Upper lobe of right lung (tissue), 1 donor: ENCODE results near the gene SMTNL1. TPM values are rescaled to one million over a fixed set of nuclear protein-coding genes. Genes with fewer than 3 reads are reported as not detected.
"Not testable (repeated sequence)": the region's sequence is repeated elsewhere in the genome, so short reads cannot be mapped to it uniquely, and the experiment has no call there.

Experiments
- ATAC-seq: fragments of 200-7000 bp; cut with Tn5 transposase; one replicate; pipeline ENCODE4 v1.9.1; 2020; ENCODE audit warnings: mild to moderate bottlenecking, moderate library complexity
- DNase-seq: peaks from one replicate; pipeline ENCODE4 v3.0.0-alpha.2; 2020
- H3K27ac ChIP-seq: fragments of 200-600 bp; one replicate; pipeline ENCODE4 v1.8.0; 2022
- H3K27me3 ChIP-seq: fragments of 200-600 bp; one replicate; pipeline ENCODE4 v1.8.0; 2022; ENCODE audit warnings: mild to moderate bottlenecking
- H3K36me3 ChIP-seq: fragments of 200-600 bp; one replicate; pipeline ENCODE4 v1.8.0; 2022
- H3K4me1 ChIP-seq: fragments of 200-600 bp; one replicate; pipeline ENCODE4 v1.8.0; 2022
- H3K4me3 ChIP-seq: fragments of 200-600 bp; one replicate; pipeline ENCODE4 v1.8.0; 2022; ENCODE audit warnings: mild to moderate bottlenecking
- H3K9me3 ChIP-seq: fragments of 200-600 bp; one replicate; pipeline ENCODE4 v1.8.0; 2022
- intact Hi-C: fragments of 100-400 bp; cut with DNase I; formaldehyde crosslinking; loops from one replicate; pipeline ENCODE4 v1.11.0; 2022
- total RNA-seq: library from RNA; stranded (reverse); fragmentation: NEBNext Ultra II Directional; extraction: Animal tissue kit (Norgen Biotek cat#: 25700); gene quantifications from one replicate; pipeline ENCODE4 v1.2.1, GENCODE V29; 2021
- TF ChIP-seq, protein P1 (sequence below): fragments of 200-600 bp; IDR thresholded peaks from one replicate; pipeline ENCODE4 v1.8.0; 2022; ENCODE audit warnings: antibody characterized with exemption
- donor health status: DM: no; HTN: yes; CAD: no; lungs with severe emphysema.

The SMTNL1 gene
- total RNA-seq, 1 donor from 2014 or later = not detected

DNA sequence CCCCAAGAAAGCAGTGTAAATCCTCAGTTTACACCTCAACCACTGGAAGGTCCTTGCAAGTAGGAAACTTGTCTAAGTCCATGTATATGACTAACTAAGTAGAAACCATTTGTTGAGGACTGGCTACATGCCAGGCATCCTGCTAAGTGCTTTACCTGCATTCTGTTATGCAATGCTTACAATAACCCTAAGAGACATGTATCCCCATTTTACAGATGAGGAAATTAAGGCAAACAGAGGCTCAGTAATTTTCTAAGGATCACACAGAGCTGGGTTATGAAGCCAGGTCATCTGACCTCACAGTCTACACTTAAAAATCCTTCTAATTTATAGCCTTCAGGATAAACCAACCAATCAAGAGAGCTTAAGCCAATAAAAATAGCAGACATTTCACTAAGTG is 8.4 kb upstream of the SMTNL1 start:
- peaks cover 15% of the 10 kb centered on the region for H3K4me1 ChIP-seq
- DNase-seq (no peak), ATAC-seq (no peak)
- H3K27me3 ChIP-seq = no peaks in the 10 kb centered on the region
- no peak overlapping the region for H3K4me3 ChIP-seq
- intact Hi-C loops = loop anchor here (5.0 kb wide), 1 partner anchor 37 kb away; no protein-coding TSS in a partner anchor
- H3K27ac ChIP-seq = no peak overlapping the region
- TF ChIP-seq, protein P1, sequence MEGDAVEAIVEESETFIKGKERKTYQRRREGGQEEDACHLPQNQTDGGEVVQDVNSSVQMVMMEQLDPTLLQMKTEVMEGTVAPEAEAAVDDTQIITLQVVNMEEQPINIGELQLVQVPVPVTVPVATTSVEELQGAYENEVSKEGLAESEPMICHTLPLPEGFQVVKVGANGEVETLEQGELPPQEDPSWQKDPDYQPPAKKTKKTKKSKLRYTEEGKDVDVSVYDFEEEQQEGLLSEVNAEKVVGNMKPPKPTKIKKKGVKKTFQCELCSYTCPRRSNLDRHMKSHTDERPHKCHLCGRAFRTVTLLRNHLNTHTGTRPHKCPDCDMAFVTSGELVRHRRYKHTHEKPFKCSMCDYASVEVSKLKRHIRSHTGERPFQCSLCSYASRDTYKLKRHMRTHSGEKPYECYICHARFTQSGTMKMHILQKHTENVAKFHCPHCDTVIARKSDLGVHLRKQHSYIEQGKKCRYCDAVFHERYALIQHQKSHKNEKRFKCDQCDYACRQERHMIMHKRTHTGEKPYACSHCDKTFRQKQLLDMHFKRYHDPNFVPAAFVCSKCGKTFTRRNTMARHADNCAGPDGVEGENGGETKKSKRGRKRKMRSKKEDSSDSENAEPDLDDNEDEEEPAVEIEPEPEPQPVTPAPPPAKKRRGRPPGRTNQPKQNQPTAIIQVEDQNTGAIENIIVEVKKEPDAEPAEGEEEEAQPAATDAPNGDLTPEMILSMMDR = no peak
- no peaks in the 10 kb centered on the region for H3K9me3 ChIP-seq
- H3K36me3 ChIP-seq = peaks cover 16% of the 10 kb centered on the region

DNA sequence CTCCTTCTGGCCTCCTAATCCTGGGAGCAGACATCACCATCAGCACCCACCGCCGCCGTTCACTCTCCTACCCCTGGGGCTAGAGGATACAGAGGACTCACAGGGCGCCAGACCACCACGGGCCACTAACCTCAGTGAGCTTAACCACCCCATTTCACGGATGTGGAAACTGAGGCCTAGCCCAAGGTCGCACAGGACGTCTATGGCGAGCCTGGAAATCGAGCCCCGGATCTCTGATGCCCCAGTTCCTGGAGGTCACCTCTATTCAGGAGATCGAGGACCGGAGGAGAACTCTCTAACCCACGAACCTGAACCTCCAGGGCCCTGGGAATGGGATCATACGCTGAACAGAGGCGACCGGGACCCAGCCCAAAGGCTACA is 7.2 kb upstream of the SMTNL1 start:
- Histone ChIP-seq H3K4me1 (peaks cover 15% of the 10 kb centered on the region), H3K36me3 (peaks cover 16% of the 10 kb centered on the region), H3K27ac (peak overlapping the region; percentile 79), H3K27me3 (no peaks in the 10 kb centered on the region), H3K9me3 (no peaks in the 10 kb centered on the region), H3K4me3 (peak overlapping the region; percentile 94)
- TF ChIP-seq, protein P1 = no peak
- no peak for DNase-seq
- intact Hi-C loops = no loop called here
- ATAC-seq = no peak

DNA sequence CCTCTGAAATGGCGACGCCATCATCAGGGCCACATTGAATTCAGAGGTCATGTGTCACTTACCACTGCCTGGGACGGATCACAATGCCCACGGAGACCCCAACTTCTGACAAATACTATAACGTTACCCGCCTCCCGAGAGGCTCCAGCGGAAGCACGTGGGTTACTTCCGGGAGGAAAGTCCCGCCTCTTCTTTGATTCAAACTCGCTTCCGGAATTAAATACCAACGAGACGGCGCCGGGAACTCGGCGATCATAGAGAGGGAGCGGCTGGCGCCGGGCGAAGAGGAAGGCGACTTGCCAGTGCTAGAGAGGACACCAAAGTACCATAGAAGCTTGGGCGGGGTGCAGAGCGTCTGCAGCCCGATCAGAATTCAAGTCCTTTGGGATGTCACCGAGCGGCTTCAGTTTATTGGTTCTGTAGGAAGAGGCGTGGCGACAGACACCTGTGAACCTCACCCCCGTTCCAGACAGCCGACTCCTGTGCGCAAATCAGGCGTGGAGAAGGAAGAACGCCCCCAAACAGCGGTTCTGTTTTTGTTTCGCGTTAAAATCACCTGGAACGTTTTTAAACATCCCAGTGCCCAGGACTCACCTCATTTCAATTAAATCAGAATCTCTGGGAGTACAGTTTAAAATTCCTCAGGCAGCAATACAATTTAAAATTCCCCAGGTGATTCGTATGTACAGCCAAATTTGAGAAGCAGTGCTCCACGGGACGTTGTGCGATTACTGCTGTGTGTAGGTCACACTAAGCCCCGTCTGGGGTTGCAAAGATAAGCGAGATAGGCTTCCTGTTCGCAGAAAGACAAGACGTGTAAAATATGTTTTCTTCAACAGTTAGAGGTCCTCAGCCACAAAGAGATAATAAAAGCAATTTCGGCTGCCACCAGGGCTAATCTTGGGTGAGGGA is 6.5 kb upstream of the SMTNL1 start, which contains the start of gene TIMM10:
Gene TIMM10 (minus strand): TSS at position 159 of the 912 bp plus-strand sequence. CDS start 565 bp downstream, outside the sequence.
- peak within 1 kb of the TSS; percentile 94 for H3K4me3 ChIP-seq
- no peaks in the 10 kb centered on the region for H3K27me3 ChIP-seq
- intact Hi-C loops = no loop called here
- H3K9me3 ChIP-seq = no peaks in the 10 kb centered on the region
- H3K27ac ChIP-seq = peak within 1 kb of the TSS; percentile 79
- H3K36me3 ChIP-seq = peaks cover 16% of the 10 kb centered on the region
- DNase-seq (peak; percentile 97), ATAC-seq (peak; percentile 98)
- peaks cover 15% of the 10 kb centered on the region for H3K4me1 ChIP-seq
- TF ChIP-seq, protein P1 = no peak

DNA sequence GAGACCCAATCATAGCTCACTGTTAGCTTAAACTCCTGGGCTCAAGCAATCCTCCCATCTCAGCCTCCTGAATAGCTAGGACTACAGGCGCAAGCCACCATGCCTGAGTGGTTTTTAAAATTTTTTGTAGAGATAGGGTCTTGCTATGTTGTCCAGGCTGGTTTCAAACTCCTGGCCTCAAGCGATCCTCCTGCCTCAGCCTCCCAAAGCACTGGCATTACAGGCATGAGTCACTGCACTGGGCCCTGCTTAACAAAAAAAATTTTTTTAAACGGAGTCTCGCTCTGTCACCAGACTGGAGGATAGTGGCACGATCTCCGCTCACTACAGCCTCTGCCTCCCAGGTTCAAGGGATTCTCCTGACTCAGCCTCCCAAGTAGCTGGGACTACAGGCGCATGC is 2.9 kb upstream of the SMTNL1 start:
- intact Hi-C loops, H3K27me3 ChIP-seq, H3K9me3 ChIP-seq, H3K36me3 ChIP-seq, H3K27ac ChIP-seq, H3K4me3 ChIP-seq, ATAC-seq, DNase-seq: not testable (repeated sequence)
- H3K4me1 ChIP-seq = peaks cover 12% of the 10 kb centered on the region

DNA sequence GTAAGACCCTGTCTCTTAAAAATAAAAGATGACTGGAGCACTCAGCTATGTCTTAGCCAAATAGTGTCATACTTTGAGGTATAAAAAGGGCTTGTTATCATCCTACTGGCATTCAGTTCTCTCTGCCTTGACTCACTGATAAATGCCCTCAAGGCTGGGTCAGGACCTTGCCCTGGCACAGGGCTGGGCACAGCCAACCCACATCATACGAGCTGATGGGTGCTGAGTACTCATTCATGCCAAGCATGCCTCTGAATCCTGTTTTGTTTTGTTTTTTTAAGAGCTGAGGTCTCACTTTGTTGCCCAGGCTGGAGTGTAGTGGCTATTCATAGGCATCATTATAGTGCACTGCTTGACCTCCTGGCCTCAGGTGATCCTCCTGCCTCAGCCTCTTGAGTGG is 1.9 kb downstream of the SMTNL1 start:
- intact Hi-C loops = no loop called here
- no peaks in the 10 kb centered on the region for H3K4me1 ChIP-seq
- H3K27ac ChIP-seq = no peak overlapping the region
- no peak overlapping the region for H3K4me3 ChIP-seq
- no peaks in the 10 kb centered on the region for H3K27me3 ChIP-seq
- TF ChIP-seq, protein P1 = no peak
- DNase-seq (no peak), ATAC-seq (no peak)
- H3K9me3 ChIP-seq = no peaks in the 10 kb centered on the region
- H3K36me3 ChIP-seq = no peaks in the 10 kb centered on the region

DNA sequence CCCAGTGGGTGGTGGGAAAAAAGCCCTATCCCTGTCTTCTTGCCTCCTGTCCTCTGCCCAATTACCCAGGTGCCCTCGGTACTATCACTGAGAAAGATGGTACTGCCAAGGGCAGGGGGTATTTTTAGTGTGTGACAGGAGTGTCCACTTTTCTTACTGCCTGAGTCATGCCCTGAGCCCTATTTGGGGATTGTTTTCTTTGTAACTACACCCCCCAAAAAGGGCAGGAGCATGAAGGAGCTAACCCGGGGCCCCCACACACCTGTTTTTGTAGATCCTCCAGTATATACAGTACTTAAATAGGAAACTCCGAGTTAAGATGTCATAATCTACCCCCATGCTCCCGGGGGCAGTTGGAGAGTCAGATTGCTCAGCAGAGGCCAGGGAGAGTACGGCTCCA is 3.8 kb downstream of the SMTNL1 start:
- Histone ChIP-seq H3K9me3 (no peaks in the 10 kb centered on the region), H3K4me3 (no peak overlapping the region), H3K27ac (no peak overlapping the region), H3K4me1 (no peaks in the 10 kb centered on the region), H3K27me3 (no peaks in the 10 kb centered on the region), H3K36me3 (no peaks in the 10 kb centered on the region)
- TF ChIP-seq, protein P1 = no peak
- intact Hi-C loops = no loop called here
- ATAC-seq (no peak), DNase-seq (no peak)
